GM18511 (cell line): ENCODE data around the gene THYN1.

Experiments
- ATAC-seq: cut with Tn5 transposase; IDR thresholded peaks from one replicate; pipeline ENCODE4 v1.9.1; 2021; ENCODE audit warnings: mild to moderate bottlenecking, moderate library complexity; ENCODE audit not compliant: unreplicated experiment

THYN1 gene

GRCh38 chr11:134224710-134225664 lies 28.2 kb downstream of the THYN1 start:
- peak; percentile 25 for ATAC-seq

- ATAC-seq, result peak; percentile 79
These were observed 29.1 kb downstream of the THYN1 start, which contains the start of the genes NCAPD3 and VPS26B for GRCh38 chr11:134223836-134224709. TSS of gene NCAPD3 (minus strand) at chr11:134223967. CDS start at chr11:134223926, 41 bp downstream. TSS of gene VPS26B (plus strand) at chr11:134224671. CDS start at chr11:134225123, 452 bp downstream.

DNA sequence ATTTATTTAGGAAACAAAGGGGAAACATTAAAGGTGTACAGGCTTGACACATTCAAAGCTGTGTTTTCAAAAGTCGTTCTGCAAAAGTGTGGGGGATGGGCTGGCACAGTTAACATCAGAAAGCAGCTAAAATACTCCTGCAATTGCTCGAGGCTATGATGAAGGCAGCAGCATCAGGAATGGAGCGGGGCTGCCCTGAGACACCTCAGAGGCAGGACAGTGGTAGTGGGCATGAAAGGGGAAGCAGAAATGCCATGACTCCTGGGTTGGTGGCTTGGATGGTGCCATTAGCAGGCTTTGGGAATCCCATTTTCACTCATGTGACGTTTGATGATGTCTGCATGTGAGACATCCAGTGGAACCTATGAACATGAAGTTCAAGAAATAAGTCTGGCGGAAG lies 30.0 kb downstream of the THYN1 start:
- ATAC-seq, result no peak

GRCh38 chr11:134216816-134217215 lies 36.3 kb downstream of the THYN1 start:
- ATAC-seq, result no peak

- ATAC-seq, result no peak
These were observed 37.3 kb downstream of the THYN1 start for GRCh38 chr11:134215836-134216235.

GRCh38 chr11:134207538-134208239 lies 45.5 kb downstream of the THYN1 start:
- no peak for ATAC-seq

DNA sequence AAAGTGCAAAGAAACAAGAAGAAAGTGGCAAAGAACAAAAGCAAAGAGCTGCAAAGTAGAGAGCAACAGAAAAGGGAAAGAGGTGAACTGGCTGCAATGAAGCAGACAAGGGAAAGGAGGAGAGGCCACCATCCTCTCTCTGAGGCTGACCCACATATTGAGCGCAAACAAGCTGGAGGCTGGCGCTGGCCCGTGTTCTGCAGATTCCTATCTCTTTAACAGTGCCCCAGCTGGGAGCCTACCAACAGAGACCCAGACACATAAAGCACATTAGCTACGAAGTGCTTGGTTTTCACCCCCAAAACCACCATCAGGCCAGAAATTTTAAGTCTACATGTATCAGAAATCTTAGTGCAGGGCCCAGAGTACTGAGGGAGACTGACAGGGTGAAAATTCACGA lies 47.0 kb downstream of the THYN1 start:
- no peak for ATAC-seq

DNA sequence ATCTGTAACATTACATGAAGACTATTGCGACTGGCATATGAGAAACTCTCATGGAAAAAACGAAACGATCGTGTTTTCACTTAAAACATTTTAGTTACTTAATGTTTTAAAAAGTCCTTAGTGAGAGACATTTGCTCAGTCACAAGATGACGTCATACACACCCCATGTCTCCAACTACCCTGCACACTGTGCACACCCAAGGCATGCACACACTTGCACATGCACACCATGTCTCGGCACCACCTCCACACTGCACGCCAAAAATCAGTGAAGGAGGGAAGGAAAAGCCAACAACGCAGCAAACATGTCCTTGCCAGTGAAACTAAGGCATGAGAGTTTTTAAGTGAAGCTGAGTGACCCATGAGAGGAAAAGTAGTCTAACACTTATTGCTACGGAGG lies 47.4 kb downstream of the THYN1 start:
- ATAC-seq, result no peak

DNA sequence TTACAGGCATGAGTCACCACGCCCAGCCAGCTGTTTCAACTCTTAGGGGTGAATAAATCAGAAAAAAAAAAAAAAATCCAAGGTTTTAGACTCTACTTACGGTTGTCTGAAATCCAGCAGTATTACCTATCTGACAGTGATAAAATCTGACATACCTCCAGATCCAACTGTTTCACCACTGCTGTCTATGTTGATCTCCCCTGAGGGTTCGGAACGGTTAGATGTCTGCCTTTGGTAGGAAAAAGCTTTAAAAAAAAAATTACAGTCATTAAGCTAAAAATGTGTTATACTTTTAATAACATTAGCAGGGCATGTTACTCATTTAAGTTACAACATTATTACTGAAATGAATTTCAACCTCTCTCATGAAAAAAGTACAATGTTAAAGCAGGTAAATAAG lies 50.5 kb downstream of the THYN1 start:
- ATAC-seq, result no peak

GRCh38 chr11:134200688-134201087 lies 52.5 kb downstream of the THYN1 start:
- no peak for ATAC-seq

GRCh38 chr11:134199531-134199930 lies 53.6 kb downstream of the THYN1 start:
- ATAC-seq, result no peak
